ENCODE measurements around the gene MRPL30. TPM values are rescaled to one million over a fixed set of nuclear protein-coding genes. Genes with fewer than 3 reads are reported as not detected.

MRPL30 gene
- total and polyA plus RNA-seq, 2 donors (not counting 3 experiments of a cell fraction or from before 2014, with no cell fraction given): 14.7 to 28.4 TPM

DNA sequence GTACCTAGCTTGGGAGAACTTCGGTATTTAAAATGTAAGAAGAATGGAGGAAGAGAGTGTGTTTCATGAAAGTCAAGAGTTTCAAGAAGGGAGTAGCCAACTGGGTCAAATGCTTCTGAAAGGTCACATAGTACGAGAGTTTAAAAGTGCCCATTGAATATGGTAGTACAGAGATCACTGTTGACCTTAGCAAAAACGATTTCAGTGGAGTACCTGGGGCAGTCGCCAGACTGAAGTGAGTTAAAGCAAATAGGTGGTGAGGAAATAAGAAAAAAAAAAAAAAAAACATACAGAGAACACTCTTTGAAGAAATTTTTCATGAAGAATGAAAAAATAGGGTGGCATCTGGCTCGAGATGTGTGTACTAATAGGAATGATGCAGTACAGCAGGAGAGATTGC, 14.8 kb upstream of the MRPL30 start:
- TF ChIP-seq MYC (IDR thresholded peaks at IDR 0.05; ENCODE audit: low read depth, low read length) (no peak), POLR2AphosphoS5 (IDR thresholded peaks at IDR 0.05; ENCODE audit: insufficient read depth, low read depth, low read length) (no peak), POLR2A (IDR thresholded peaks at IDR 0.05; ENCODE audit: low read depth, low read length) (no peak), MAX (IDR thresholded peaks at IDR 0.05; ENCODE audit: insufficient read depth, insufficient read length) (no peak), FOS (IDR thresholded peaks at IDR 0.05; ENCODE audit: borderline replicate concordance, insufficient read depth, low read length) (no peak), CTCF (IDR thresholded peaks at IDR 0.05; ENCODE audit: extremely low read depth in 1 of 2, insufficient read depth in 1 of 2, low read depth in 1 of 2, low read length in 2 of 2) (no peak), GATA2 (IDR thresholded peaks at IDR 0.05; ENCODE audit: insufficient read depth, insufficient read length, low read depth, low read length) (no peak), EZH2 (IDR thresholded peaks at IDR 0.05; ENCODE audit: borderline replicate concordance, low read depth, low read length, severe bottlenecking) (no peak), JUN (IDR thresholded peaks at IDR 0.05; ENCODE audit: borderline replicate concordance, insufficient read depth, insufficient read length, low read depth) (no peak)
- peaks cover 8 to 13% of the 10 kb centered on the region in 2 experiments for H3K36me3 ChIP-seq (ENCODE audit: control insufficient read depth in 2 of 2, extremely low read depth in 1 of 2, insufficient read depth in 2 of 2, low read length in 2 of 2)
- no TSS peak for BruUV-seq (replicated peaks)

More for the DNA sequence above, 14.8 kb upstream of the MRPL30 start:
- ChIA-PET POLR2A (no interaction called here), CTCF (interaction anchor here (2.2 kb wide), 1 partner anchor 14 kb away, joined by 8 read pairs; the partner anchor contains the start of genes MITD1 and MRPL30)
- H4K20me1 ChIP-seq (replicated peaks; ENCODE audit: control insufficient read depth, extremely low read depth, insufficient read depth, low read length): no peaks in the 10 kb centered on the region
- H3K4me1 ChIP-seq (ENCODE audit: control insufficient read depth, extremely low read depth, insufficient read depth, low read length): no peaks in the 10 kb centered on the region
- intact Hi-C loops (cut with micrococcal nuclease): no loop called here
- no peaks in the 10 kb centered on the region for H3K9me3 ChIP-seq (replicated peaks; ENCODE audit: control insufficient read depth, insufficient read depth, low read length)
- no peaks in the 10 kb centered on the region for H3K9me1 ChIP-seq (replicated peaks; ENCODE audit: control insufficient read depth, extremely low read depth, insufficient read depth, low read length)
- no peak overlapping the region for H3K4me3 ChIP-seq (replicated peaks in 1 of 3; ENCODE audit: insufficient read depth in 1 of 3, low read depth in 1 of 3, low read length in 3 of 3)
- H2AFZ ChIP-seq (ENCODE audit: low read depth, low read length): no peak overlapping the region
- no peak overlapping the region for H3K27ac ChIP-seq (ENCODE audit: insufficient read depth, low read depth, low read length)
- no peak overlapping the region for H3K4me2 ChIP-seq (ENCODE audit: insufficient read depth, low read length)
- FAIRE-seq (no peak), DNase-seq (ENCODE audit: low read depth, low spot score) (no peak)
- no peaks in the 10 kb centered on the region for H3K79me2 ChIP-seq (ENCODE audit: control insufficient read depth, insufficient read depth, low read length)
- no peak overlapping the region for H3K9ac ChIP-seq (replicated peaks; ENCODE audit: extremely low read depth, insufficient read depth, low read length)
- dilution Hi-C loops (cut with MboI; ENCODE audit: extremely low pct_ligation_motif_present, low sequenced_read_pairs): no loop called here
- no peaks in the 10 kb centered on the region for H3K27me3 ChIP-seq (ENCODE audit: control insufficient read depth in 2 of 2, insufficient read depth in 2 of 2, low read length in 2 of 2)
